Inflammatory macrophage treated with lipopolysaccharide for 4 hours (primary cell): ENCODE measurements around the gene MPIG6B.

Experiments
- DNase-seq: peaks from one replicate; pipeline ENCODE4 v3.0.0-alpha.2; 2020

Gene MPIG6B

GRCh38 chr6:31739639-31740396, 16.6 kb downstream of the MPIG6B start, which contains the start of gene MSH5:
TSS of gene MSH5 (plus strand) at chr6:31740005. CDS start at chr6:31740467, 462 bp downstream.
- DNase-seq: peak; percentile 99

GRCh38 chr6:31740397-31741223, 17.4 kb downstream of the MPIG6B start:
- peak; percentile 62 for DNase-seq

DNA sequence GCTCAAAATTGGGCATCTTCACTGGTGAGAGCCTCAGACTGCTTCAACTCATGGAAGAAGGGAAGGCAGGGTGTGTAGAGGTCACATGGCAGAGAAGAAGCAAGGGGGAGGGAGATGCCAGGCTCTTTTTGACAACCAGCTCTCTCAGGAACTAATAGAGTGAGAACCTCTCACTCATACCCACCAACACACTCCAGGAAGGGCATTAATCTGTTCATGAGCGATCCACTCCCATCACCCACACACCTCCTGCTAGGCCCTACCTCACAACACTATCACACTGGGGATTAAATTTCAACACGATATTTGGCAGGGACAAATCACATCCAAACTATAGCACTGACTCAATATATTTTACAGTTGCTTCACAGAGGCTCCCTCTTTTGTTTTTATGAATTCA, 18.6 kb downstream of the MPIG6B start:
- no peak for DNase-seq

DNA sequence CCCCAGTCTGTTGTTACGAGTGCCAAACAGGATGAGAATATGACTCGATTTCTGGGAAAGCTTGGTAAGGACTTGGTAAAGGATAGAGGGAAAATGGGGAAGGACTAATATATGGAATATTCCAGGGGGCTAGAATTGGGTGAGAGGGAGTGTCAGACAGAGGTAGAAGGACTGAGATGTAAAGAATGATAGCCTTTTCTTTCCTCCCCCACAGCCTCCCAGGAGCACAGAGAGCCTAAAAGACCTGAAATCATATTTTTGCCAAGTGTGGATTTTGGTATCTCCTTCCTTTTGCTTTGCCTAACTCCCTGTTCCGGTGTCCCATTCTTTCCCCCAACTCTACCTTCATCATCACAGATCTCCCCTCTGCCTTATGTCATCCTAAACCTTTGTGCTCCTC, 19.7 kb downstream of the MPIG6B start:
- DNase-seq: no peak

- DNase-seq: no peak
Measured at GRCh38 chr6:31744422-31744821, 21.2 kb downstream of the MPIG6B start.

GRCh38 chr6:31749301-31750036, 26.3 kb downstream of the MPIG6B start:
- DNase-seq: no peak

DNA sequence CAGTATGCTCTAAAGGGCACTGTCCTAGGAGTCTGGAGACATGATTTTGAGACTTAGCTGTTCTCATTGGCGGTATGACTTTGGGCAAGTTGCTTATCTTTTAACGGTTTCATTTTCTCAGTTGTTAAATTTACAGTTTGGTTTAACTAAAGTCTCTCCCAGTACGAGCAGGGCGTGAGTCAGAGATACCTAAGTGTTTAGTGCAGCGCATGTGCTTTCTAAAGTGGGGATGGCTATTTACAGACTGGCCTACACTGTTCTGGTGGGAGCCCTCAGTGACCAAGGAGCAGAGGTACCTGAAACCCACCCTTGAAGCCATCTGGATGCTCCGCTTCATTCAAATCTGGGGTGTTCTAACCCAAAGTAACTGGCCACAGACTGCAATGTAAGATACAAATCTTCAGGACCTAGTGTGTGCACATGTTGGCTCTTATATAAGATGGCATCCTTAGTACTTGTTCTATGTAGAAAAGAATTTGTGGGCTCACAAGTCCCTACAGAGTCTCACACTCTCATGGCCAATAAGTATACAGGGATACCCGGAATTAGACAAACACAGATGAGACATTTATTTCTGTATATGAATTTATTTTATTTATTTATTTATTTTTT, 27.3 kb downstream of the MPIG6B start:
- no peak for DNase-seq

DNA sequence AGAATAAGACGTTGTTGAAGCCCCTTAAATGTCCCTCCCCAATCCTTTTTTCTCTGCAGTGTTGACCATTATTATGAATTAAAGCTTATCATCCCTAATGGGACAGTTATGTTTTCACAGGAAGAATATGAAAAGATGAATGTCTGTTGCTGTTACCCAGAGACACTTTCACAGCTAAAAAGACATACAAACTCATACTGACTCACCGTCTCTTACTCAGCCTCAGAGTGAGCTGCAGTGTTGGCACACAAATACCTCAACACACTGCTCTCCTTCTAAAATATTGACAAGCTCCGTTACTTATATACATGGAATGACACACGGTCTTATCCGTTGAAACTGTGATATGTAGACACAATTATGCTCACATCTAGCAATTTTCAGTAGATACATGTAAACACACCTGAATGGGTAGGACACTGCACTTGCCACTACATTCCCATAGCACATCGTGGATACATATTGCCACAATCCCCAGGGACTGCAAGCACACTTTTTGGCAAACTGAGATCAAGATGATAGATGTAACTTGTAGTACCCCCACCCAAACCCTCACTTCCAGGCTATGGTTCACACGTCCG, 29.7 kb downstream of the MPIG6B start:
- no peak for DNase-seq

- no peak for DNase-seq
Measured at GRCh38 chr6:31758281-31758680, 35.1 kb downstream of the MPIG6B start.

- DNase-seq: no peak
Measured at GRCh38 chr6:31760790-31761189, 37.6 kb downstream of the MPIG6B start.

GRCh38 chr6:31761343-31761742, 38.2 kb downstream of the MPIG6B start:
- no peak for DNase-seq

DNA sequence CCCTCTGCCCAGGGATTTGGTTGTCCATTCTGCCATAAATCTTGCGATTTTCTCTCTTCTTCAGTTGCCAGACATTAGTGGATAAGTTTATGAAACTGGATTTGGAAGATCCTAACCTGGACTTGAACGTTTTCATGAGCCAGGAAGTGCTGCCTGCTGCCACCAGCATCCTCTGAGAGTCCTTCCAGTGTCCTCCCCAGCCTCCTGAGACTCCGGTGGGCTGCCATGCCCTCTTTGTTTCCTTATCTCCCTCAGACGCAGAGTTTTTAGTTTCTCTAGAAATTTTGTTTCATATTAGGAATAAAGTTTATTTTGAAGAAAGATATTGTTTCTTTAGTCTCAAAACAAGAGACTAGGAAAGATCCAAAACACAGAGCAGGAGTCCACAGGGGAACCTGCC, 39.2 kb downstream of the MPIG6B start, which contains the start of gene SAPCD1:
Gene SAPCD1 (plus strand): TSS at position 301 of the 400 bp plus-strand sequence. CDS start 399 bp downstream, outside the sequence.
- no peak for DNase-seq

- no peak for DNase-seq
Measured at GRCh38 chr6:31762878-31763618, 39.9 kb downstream of the MPIG6B start.

GRCh38 chr6:31763619-31763940, 40.4 kb downstream of the MPIG6B start:
- no peak for DNase-seq

DNA sequence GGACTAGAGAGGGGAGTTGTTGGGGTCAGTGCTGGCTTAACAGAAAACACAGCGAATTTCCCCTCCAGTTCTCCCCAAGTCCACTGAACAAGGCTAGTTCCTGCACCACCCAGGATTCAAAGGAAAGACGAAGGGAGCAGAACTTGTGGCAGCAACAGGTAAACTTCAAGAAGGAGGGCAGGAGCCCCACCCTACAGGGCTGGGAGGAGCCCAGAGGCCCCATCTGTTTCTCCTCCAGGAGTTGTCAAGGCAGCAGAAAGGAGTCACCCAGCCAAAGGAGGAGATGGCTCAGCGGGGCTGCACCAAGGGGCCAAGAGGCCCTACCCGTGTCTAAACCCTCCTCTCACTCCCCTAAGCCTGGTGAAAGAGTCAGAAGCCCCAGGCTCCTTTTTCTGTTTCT, 41.0 kb downstream of the MPIG6B start:
- no peak for DNase-seq

DNA sequence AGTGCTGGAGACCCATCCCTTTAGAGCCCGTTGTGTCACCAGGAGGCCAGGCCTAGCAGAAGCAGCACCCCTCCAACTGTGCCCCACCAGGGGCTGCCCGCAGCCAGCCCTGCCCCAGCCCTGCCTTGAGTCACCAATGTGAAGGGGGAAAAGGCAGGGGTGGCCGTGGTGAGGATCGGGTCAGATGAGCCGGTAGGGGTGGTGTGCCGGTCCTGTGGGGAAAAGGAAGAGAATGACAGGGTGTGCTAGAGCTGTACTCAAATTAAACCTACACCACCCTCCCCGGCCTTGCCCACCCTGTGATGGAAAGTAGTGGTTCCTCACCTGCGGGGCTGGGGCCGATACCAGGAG, 42.4 kb downstream of the MPIG6B start:
- no peak for DNase-seq

- DNase-seq: no peak
Measured at GRCh38 chr6:31765910-31766794, 43.0 kb downstream of the MPIG6B start.

DNA sequence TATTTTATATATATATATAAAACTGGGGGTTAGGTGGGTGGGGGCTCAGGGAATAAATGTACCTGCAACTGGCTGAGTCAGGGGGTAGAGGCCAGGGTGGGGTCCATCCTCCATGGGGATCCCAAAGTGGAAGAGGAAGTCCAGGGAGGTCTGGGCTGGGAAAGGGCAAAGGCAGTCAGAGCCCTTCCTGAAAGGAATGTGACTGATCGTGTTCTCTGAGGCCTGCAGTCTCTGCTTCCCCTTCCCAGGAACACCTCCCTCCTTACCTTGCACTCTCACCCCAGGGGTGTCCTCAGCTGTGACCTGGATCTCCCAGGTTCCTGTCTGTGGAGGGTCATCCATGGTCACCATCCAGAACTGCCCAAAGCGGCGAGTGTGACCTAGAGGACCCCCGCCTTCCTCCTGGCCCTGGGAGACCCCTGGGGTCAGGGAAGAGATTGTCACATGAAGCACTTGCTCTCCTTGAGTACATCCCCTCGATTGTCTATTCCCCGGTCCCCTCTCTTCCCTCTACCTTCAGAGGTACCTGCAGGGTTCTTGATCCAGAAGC, 44.0 kb downstream of the MPIG6B start:
- no peak for DNase-seq

GRCh38 chr6:31768363-31769257, 45.4 kb downstream of the MPIG6B start:
- peak; percentile 88 for DNase-seq
